NAMALWA (cell line): ENCODE measurements around the gene TFPI.
A peak's percentile ranks its signal among the peaks of the same experiment; 100 is the strongest.
"Not testable (repeated sequence)": the region's sequence is repeated elsewhere in the genome, so short reads cannot be mapped to it uniquely, and the experiment has no call there.

Source experiments
- DNase-seq: peaks from one replicate; pipeline ENCODE4 v3.0.0-alpha.2; 2015; ENCODE audit warnings: low spot score

Gene TFPI

DNA sequence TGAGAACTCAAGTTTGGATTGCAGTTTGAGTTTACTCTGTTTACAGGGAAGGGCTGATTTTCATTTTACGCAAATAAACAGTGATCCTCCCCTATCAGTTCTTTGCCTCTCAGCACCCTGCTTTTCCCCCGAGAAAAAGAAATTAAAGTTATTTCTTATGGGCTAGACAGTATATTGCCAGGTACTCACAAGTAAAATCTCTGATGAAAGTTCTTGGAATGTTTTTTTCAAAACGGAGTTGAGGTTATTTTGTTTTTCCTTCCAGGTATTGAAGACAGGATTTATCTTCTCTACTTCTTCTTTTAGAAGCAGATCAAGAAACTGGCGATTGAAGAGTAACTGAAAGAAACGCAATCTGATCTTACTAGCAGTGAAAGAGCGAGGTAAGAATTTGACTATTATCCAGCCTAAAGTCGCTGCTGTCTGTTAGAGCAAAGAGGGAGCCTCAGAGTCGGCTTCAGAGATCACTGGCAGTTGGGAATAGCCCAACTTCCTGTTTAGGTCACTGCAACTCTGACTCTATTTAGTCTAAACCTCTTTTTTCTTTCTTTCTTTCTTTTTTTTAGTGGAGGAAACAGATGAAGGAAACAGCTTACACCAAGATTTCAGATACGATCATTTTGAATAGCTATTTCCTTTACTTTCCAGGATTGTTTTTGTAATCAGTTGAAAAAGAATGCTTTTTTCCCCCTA lies at the start of gene TFPI:
Gene TFPI, minus strand, starts transcription at position 425 of the 693 bp plus-strand sequence. CDS start 50,667 bp downstream, outside the sequence.
- peak; percentile 32 for DNase-seq

DNA sequence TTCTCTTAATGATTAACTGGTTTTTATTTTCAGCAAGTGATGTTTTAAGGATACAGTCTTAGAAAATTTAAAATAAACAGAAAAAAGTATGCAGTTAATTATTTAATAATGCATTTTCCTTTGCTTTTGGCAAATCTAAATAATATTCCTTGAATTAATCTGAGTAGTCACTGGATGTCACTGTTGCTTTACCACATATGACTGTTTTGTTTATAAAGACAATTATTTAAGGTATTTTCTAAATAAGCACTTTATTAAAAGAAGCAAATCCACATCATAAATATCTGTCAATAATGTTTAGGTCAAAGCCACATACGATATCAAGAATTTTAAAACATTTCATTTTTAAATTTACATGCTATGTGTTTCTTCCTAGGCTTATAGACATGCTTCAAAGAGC lies 40.6 kb upstream of the TFPI start:
- DNase-seq = no peak

DNA sequence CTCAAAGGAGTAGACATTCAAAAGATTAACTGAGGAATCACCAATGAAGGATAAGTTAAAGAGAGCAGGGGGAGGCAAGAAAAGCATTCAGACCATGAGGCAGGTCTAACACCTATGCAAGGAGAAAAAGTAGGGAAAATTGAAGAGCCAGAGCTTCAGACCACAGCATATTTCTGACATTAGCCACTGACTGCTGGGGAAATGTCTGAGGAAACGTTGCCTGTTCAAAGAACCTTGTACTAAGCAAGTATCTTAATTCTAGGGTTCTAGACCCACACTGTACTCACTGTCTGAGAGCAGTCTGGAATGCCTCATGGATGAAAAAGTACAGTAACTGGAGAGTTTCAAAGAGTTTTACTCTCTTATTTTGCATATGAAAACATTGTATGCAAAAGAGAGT lies 39.5 kb upstream of the TFPI start:
- no peak for DNase-seq

DNA sequence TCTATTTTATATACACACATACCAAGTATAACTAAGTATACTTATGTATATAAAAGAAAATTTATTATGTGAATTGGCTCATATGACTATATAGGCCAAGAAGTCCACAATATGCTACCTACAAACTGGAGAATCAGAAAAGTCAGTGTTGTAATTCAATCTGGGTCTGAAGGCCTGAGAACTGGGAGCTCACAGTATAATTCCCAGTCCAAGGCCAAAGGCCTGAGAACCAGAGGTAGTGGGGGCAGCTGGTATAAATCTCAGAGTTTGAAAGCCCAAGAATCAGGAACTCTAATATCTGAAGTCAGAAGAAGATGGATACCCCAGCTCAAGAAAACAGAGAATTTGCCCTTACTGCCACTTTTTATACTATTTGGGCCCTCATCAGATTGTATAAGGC lies 38.9 kb upstream of the TFPI start:
- no peak for DNase-seq

DNA sequence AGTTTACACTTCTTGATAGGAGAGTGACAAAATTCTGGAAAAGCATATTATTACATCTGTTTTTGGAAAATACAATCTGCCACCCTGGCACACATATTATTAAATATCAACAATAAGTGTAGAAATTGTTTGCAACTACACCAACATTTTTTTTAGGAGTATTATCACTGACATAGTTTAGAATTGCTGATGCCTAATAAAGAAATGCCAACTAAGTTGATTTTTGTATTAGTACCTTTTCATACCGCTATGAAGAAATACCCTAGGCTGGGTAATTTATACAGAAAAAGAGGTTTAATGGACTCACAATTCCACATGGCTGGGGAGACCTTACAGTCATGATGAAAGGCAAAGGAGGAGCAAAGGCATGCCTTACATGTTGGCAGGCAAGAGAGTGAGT lies 35.9 kb upstream of the TFPI start:
- no peak for DNase-seq

DNA sequence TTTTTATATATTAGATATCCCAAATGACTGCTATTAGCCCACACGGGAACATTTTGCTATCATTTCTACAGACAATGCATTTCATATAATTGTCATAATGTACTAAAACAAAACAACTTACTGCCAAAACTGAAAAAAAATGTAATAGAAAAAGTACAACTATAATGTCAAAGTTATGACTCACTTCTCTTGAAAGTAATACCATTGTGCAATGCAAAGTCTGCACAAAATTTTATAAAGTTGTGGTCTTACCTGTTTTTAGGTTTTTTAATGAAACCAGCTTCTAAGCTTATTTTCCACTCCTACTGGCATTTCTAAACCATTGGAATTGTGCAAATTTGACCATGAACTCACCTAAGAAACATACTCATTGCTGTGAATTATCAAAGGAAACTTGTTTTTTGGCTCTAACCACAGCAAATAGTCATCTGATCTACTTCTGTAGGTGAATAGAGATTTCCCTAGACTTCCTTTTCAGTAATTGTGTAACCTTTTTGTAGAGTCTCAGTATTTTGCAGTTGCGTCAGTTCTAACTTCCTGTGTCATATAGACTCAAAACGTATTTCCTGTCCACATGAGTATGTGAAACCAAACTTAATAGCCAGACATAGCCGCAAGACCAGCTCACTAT lies 31.9 kb upstream of the TFPI start:
- peak; percentile 27 for DNase-seq

DNA sequence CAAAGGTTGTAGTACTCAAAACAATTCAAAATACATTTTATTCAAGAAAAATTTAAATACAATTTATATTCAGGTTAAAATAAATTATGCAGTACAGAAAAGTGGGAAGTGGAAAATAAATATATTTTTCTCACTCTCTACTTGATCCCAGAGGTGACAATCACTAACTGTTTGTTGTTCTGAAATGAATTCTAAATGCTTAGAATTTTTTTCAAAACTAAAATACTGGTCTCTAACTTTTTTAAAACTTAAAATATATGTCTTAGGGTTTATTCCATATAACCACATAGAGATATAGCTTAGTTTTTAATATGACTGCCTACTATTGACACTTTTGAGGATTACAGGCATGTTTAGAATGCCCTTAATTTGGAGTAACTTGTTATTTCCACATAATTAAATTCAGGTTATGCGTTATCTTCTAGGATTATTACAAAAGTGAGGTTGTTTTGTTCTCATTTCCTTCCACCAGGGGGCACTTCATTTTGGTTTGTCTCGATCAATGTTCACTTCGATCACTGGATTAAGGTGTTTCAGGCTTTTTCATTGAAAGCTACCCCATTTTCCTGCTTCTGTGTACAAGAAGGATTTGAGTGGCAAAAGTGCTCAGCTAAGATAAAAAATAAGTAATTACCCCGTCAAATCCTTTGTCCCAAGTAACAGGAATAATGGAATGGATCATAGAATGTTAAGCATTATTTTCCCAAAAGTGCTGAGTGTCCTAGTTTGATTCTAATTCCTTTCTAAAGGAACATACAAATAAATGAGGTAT lies 27.1 kb upstream of the TFPI start:
- DNase-seq = peak; percentile 77

DNA sequence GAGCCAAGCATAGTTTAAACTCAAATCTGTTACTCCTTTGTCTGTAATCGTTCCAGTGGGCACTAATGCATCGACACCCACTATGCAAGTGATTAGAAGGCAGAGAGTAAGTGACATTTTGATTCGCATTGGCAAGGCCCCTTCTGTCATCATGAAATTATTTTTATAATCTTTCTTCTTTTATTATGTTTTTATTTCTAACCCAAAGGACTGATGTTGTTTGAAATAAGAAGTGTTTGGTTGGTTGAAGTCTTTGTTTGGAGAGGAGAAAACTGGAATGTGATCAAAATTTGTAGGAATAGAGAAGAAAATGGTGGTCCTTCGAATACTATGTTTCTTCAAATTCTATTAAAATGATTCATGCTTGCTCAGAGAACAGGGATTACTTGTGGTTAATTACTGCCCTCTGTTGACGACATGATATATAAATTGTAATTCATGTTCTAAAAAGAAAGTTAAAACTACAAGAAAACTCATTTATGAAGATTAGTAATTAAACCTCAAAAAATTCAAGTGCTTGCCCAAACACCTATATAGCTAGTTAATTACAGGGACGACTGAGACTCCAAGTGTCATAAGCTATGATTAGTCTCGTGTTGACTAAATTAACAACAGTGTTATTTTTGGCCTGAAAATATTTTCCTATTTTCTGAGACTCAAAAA lies 26.4 kb upstream of the TFPI start:
- DNase-seq = peak; percentile 73

DNA sequence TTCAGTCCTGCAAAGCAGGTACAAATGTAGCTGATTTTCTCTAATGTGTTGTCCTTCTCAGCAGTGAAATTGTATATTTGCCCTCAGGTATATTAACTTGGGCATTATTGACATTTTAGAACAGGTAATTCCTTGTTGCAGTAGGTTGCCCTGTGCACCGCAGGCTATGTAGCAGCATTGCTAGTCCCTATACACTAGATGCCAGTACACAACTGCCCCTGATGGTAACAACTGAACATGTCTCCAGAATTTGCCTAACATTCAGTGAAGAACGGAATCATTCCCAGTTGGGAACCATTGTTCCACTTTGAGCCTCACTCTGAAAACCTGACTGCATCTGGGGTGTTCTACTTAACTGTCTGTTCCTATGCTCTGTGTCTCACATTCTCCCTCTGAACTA lies 23.1 kb upstream of the TFPI start:
- DNase-seq = peak; percentile 5

DNA sequence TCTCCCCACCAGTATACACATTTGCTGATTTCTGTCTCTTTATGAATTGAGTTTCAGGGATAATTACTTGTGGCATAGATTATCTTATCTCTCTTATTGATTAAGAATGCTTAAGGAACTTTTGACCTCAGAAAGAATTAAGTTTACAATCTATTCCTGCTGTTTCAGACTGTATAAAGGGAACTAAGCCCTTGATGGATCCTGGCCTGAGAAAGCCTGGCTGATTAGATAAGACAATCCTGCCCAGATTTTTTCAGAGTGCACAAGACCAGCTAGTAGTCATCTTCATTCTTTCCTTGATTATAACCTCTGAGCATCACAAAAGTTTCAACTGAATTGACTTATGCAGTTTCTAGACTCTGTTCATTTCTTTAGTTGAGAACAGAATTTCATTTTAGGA lies 22.7 kb upstream of the TFPI start:
- no peak for DNase-seq

DNA sequence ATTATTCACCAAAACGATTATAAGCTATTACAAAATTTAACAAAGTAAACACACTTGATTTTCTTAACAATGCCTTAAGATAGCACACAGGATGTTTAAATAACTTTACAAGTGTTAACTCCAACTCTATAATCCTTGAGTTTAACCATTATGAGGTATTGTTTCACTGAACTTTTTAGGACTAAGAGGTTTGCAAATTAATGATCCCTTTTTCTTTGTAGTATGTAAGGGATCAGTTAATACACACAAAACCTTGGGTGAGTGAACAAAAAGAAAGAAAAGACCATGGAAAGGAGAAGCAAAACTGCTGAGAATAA lies 21.5 kb upstream of the TFPI start:
- no peak for DNase-seq

DNA sequence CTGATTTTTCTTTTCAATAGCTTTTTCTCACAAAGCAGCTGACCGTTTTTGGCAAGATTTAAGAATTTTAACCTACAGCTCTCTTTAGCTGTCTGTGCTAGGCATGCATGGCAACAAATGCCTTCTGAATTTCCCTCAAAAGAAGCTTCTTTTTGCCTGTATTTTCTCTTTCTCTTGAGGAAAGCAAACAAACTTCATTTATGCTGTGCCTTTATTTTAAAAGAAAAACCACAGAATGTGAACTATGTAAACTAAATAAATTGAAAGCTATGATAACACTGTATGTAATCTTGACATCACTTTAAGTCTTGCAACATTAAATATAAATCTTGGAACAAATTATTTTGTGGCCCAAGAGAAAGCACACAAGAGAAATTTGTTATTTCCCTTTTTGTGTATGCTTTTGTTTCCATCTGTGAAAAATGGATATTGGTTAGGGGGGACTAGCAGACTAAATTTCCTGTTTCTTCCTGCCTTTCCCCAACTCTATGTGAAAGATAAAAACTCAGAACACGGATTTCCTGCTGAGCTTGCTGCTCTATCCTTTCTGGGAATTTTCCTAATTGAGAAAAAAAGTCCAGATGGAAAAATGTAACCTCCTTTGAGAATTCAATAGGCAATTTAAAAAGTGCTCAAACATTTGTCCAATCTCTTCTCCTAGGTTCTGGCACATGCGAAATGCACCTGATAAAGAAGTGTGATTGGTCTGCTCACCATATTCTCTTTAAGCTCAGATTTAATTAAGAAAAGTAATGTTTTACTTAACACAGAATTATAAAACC lies 20.9 kb upstream of the TFPI start:
- no peak for DNase-seq

DNA sequence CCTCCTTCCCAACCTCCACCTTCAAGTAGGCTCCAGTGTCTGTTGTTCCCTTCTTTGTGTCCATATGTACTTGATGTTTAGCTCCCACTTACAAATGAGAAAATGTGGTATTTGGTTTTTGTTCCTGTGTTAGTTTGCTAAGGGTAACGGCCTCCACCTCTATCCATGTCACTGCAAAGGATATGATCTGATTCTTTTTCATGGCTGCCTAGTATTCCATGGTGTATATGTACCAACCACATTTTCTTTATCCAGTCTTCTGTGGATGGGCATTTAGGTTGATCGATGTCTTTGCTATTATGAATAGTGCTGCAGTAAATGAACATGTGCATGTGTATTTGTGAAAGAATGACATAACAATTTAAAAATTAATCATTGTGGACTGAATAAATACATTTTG lies 19.5 kb upstream of the TFPI start:
- DNase-seq = no peak

DNA sequence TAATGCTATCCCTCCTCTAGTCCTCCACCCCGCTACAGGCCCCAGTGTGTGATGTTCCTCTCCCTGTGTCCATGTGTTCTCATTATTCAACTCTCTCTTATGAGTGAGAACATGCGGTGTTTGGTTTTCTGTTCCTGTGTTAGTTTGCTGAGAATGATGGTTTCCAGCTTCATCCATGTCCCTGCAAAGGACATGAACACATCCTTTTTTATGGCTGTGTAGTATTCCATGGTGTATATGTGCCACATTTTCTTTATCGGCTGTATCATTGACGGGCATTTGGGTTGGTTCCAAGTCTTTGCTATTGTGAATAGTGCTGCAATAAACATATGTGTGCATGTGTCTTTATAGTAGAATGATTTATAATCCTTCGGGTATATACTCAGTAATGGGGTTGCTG lies 17.8 kb upstream of the TFPI start:
- DNase-seq = not testable (repeated sequence)

DNA sequence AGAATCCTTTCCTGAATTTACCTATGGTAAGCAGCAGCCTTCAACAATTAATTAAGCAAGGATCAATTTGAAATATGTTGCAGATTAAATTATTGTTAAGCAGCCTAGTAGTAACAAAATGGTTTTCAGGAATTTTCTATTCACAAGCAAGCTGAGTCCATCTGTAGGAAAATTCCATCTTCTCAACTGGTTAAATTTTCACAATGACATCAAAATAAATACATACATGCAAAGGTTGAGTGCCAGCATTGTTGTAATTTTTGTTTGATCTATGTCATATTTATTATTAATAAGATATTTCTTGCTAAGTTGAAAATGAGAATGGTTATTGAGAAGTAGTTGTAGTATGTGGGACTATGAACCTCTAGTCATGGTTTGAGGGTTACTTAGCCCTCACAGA lies 15.3 kb upstream of the TFPI start:
- DNase-seq = no peak

DNA sequence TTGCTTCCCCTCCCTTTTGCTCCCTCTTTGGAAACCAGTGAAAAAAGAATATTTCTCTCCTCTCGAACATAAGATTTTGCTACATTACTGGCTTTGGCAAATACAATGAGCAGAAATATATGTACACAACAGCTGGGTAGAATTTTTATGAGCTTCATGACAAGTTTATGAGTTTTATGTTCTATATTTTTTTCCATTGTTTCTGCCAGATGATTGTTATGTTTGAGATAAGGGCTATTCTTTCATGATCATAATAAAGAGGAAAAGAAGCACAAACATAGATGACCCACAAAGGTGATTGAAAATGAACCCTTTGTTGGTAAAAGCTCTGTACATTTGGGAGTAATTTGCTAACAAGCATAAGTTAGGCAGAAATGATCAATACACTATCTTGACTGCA lies 14.8 kb upstream of the TFPI start:
- DNase-seq = no peak

DNA sequence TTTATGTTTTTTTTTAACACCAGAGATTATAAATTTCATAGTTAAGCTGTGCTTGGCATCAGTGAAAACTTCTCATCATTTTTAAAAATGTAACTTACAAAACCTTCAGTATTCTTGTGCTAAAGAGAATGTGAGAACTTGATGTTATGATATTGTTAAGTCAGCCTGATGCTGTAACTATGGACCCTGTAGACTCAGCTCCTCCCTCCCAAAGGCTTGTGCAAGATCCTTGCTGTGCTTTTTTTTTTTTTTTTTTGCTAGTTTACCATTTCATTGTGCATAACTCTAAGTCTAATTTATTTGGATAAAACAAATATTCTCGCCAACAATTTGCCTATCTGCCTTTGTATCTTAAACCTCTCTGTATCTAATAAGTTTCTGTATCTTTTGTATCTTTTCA lies 12.9 kb upstream of the TFPI start:
- DNase-seq = no peak

DNA sequence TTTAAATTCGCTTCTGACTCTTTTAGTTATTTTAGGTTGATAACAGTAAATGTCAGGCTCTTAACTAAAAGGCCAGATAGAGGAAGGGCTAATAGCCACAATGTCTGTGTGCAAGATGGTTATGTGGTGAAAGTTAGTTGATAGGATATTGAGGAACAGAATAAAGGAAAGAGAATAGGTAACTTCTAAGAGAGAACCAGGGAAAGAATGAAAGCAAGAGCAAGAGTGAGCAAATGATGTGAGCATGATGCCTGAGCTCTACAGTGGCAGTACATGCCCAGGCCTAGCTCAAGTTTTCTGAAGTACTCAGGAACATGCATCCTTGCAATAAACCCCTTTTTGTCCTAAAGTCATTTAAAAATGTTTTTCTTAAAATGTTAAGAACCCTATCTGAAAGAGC lies 12.5 kb upstream of the TFPI start:
- DNase-seq = no peak

DNA sequence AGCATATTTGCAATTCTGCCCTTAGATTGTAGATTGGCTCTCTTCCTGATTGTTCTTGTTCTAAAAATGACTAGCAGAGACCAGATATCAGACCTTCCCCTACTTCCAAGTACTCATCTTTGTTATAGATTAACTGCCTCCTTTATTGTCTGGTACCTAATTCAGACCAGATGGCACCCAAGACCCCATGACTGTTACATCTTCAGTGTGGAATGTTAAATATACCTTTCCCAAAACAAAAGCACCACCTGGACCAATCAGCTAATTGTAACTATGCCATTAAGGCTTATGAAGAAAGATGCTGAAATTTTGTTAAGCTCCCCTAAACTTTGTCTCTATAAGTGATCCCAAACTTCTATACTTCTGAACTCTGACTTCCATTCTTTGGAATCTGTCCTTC lies 12.0 kb upstream of the TFPI start:
- DNase-seq = no peak

DNA sequence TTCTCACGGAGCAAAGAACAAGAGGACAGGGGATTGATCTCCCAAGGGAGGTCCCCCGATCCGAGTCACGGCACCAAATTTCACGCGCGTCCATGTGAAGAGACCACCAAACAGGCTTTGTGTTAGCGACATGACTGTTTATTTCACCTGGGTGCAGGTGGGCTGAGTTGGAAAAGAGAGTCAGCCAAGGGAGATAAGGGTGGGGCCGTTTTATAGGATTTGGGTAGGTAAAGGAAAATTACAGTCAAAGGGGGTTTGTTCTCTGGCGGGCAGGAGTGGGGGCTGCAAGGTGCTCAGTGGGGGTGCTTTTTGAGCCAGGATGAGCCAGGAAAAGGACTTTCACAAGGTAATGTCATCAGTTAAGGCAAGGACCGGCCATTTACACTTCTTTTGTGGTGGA lies 11.4 kb upstream of the TFPI start:
- not testable (repeated sequence) for DNase-seq

DNA sequence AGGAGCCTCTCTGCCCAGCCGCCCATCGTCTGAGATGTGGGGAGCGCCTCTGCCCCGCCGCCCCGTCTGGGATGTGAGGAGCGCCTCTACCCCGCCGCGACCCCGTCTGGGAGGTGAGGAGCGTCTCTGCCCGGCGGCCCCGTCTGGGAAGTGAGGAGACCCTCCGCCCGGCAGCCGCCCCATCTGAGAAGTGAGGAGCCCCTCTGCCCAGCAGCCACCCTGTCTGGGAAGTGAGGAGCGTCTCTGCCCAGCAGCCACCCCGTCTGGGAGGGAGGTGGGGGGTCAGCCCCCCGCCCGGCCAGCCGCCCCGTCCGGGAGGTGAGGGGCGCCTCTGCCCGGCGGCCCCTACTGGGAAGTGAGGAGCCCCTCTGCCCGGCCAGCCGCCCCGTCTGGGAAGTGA lies 2.3 kb upstream of the TFPI start:
- DNase-seq = not testable (repeated sequence)

DNA sequence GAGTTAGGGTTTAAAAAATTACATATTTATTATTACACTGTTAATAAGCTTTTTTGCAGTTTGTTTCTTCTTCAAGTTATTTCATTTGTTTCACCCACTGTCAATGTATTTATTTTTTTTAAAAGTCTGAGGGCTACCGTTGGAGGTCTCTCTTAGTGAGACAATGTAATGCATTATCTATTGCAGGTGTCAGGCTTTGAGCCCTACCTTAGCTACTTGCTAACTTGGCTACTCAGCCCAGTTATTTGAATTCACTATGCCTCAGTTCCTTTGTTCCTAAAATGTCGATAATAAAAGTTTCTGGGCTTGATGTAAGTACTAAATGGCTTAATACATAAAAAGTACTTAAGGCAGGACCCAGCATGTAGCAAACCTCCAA lies 458 bp upstream of the TFPI start:
- no peak for DNase-seq
